Measurements from ENCODE around the gene DUXA.
"Not testable (repeated sequence)": the region's sequence is repeated elsewhere in the genome, so short reads cannot be mapped to it uniquely, and the experiment has no call there.

Gene DUXA

DNA sequence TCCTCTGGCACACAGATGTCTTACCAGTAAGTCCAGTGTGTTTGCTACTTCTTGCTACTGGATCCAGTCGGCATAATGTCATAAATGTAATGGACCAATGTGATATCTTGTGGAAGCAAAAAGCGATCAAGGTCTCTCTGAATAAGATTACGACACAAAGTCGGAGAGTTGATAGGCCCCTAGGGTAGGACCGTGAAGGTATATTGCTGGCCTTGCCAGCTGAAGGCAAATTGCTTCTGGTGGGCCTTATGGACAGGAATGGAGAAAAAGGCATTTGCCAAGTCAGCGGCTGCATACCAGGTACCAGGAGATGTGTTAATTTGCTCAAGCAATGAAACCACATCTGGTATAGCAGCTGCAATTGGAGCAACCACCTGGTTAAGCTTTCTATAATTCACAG lies 30.6 kb upstream of the DUXA start:
- not testable (repeated sequence) for H3K18ac ChIP-seq (ENCODE audit: low read depth in 1 of 2, low read length in 2 of 2); H3K14ac ChIP-seq (ENCODE audit: low read length in 2 of 2); H3K9me3 ChIP-seq (ENCODE audit: control insufficient read depth, low read length); H4K91ac ChIP-seq (ENCODE audit: low read length); H3K4me3 ChIP-seq (ENCODE audit: insufficient read depth in 1 of 2, low read depth in 1 of 2, low read length in 2 of 2); H3K4me1 ChIP-seq (ENCODE audit: control insufficient read depth, insufficient read depth, low read depth, low read length); H3K4me2 ChIP-seq (ENCODE audit: low read length, poor library complexity, severe bottlenecking); H3K27ac ChIP-seq (ENCODE audit: low read length, poor library complexity, severe bottlenecking); H2BK120ac ChIP-seq (ENCODE audit: low read depth, low read length); H3K4ac ChIP-seq (ENCODE audit: low read depth in 1 of 2, low read length in 2 of 2); H2BK12ac ChIP-seq (ENCODE audit: low read length in 2 of 2); H4K8ac ChIP-seq (ENCODE audit: low read length); H2AFZ ChIP-seq (ENCODE audit: low read depth, low read length); H2BK5ac ChIP-seq (ENCODE audit: low read depth, low read length, poor library complexity, severe bottlenecking); H2AK5ac ChIP-seq (ENCODE audit: low read length, severe bottlenecking); H2BK15ac ChIP-seq (ENCODE audit: low read depth, poor library complexity, severe bottlenecking); H3K23ac ChIP-seq (ENCODE audit: low read length in 2 of 2); DNase-seq; H3K9ac ChIP-seq (ENCODE audit: low read length); H3K27me3 ChIP-seq (ENCODE audit: control insufficient read depth in 1 of 2, insufficient read depth in 1 of 2, low read length in 2 of 2)
- Histone ChIP-seq H3K79me1 (replicated peaks; ENCODE audit: low read length, poor library complexity, severe bottlenecking) (peaks cover 40% of the 10 kb centered on the region), H3K36me3 (ENCODE audit: control insufficient read depth in 1 of 2, insufficient read depth in 2 of 2, low read depth in 1 of 2, low read length in 2 of 2) (peaks cover 54 to 88% of the 10 kb centered on the region in 2 experiments)
- 98% methylated on average over 5 of the region's 6 CpGs for WGBS

DNA sequence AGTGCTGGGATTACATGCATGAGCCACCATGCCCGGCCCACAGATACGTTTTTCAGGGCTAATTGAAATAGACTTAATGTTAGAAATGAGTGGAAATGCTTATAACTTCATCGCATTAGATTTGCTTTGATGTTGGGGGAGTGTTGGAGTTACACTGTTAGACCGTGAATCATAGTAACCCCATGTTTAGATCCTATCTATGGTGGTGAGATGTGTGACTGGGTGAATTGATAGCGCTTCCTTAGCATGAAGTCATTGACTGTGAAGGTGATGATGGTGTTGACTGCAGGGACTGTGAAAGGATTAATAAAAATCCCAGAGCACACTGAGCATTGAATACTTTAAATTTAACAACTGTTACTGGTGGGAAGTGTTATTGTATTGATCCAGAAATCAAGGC lies 25.7 kb upstream of the DUXA start:
- Histone ChIP-seq H3K18ac (ENCODE audit: low read depth in 1 of 2, low read length in 2 of 2) (no peak overlapping the region), H3K27me3 (ENCODE audit: control insufficient read depth in 1 of 2, insufficient read depth in 1 of 2, low read length in 2 of 2) (no peaks in the 10 kb centered on the region), H3K23ac (ENCODE audit: low read length in 2 of 2) (no peak overlapping the region), H4K8ac (ENCODE audit: low read length) (no peak overlapping the region), H2BK120ac (ENCODE audit: low read depth, low read length) (no peak overlapping the region), H3K4ac (ENCODE audit: low read depth in 1 of 2, low read length in 2 of 2) (no peak overlapping the region), H3K14ac (ENCODE audit: low read length in 2 of 2) (no peak overlapping the region), H3K79me1 (replicated peaks; ENCODE audit: low read length, poor library complexity, severe bottlenecking) (peaks cover 21% of the 10 kb centered on the region), H3K9me3 (ENCODE audit: control insufficient read depth, low read length) (peaks cover 4% of the 10 kb centered on the region), H3K27ac (ENCODE audit: low read length, poor library complexity, severe bottlenecking) (no peak overlapping the region), H2BK12ac (ENCODE audit: low read length in 2 of 2) (no peak overlapping the region), H3K4me1 (ENCODE audit: control insufficient read depth, insufficient read depth, low read depth, low read length) (peaks cover 17% of the 10 kb centered on the region), H3K9ac (ENCODE audit: low read length) (peak overlapping the region; percentile 5), H3K4me2 (ENCODE audit: low read length, poor library complexity, severe bottlenecking) (peak overlapping the region; percentile 58), H2AK5ac (ENCODE audit: low read length, severe bottlenecking) (no peak overlapping the region), H2AFZ (ENCODE audit: low read depth, low read length) (no peak overlapping the region), H2BK15ac (ENCODE audit: low read depth, poor library complexity, severe bottlenecking) (no peak overlapping the region), H3K4me3 (ENCODE audit: insufficient read depth in 1 of 2, low read depth in 1 of 2, low read length in 2 of 2) (peak overlapping the region in 1 of 2 experiments; percentile 100), H4K91ac (ENCODE audit: low read length) (no peak overlapping the region), H2BK5ac (ENCODE audit: low read depth, low read length, poor library complexity, severe bottlenecking) (no peak overlapping the region), H3K36me3 (ENCODE audit: control insufficient read depth in 1 of 2, insufficient read depth in 2 of 2, low read depth in 1 of 2, low read length in 2 of 2) (peaks cover 43 to 51% of the 10 kb centered on the region in 2 experiments)
- DNase-seq, result no peak
- WGBS, result 94% methylated on average over 5 of the region's 5 CpGs

DNA sequence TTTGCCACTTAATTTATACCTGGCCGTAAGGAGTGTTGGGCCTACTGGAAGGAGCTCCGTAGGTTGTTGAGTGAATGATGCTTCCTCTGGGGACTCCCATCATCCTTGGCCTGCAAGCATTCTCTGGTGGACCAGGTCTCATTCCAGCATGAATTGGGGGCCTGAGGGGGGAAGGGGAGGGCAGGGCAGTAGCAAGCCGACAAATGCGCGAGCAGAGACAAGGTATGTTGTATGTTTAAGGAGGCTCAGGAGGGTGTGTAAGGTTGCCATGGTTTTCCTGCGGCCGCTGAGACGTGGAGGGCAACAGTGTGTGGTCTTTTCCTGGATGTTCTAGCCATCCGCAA lies 24.8 kb upstream of the DUXA start:
- no peaks in the 10 kb centered on the region for H3K27me3 ChIP-seq (ENCODE audit: control insufficient read depth in 1 of 2, insufficient read depth in 1 of 2, low read length in 2 of 2)
- 13% methylated on average over 9 of the region's 9 CpGs for WGBS
- peak overlapping the region; percentile 49 to 94 for H3K18ac ChIP-seq (ENCODE audit: low read depth in 1 of 2, low read length in 2 of 2)
- peaks cover 4% of the 10 kb centered on the region for H3K9me3 ChIP-seq (ENCODE audit: control insufficient read depth, low read length)
- H4K91ac ChIP-seq (ENCODE audit: low read length), result no peak overlapping the region
- H3K79me1 ChIP-seq (replicated peaks; ENCODE audit: low read length, poor library complexity, severe bottlenecking), result peaks cover 21% of the 10 kb centered on the region
- H3K9ac ChIP-seq (ENCODE audit: low read length), result peak overlapping the region; percentile 96
- peak overlapping the region in 1 of 2 experiments; percentile 96 for H3K14ac ChIP-seq (ENCODE audit: low read length in 2 of 2)
- peak overlapping the region; percentile 91 to 100 for H3K4me3 ChIP-seq (ENCODE audit: insufficient read depth in 1 of 2, low read depth in 1 of 2, low read length in 2 of 2)
- DNase-seq, result no peak
- H2AFZ ChIP-seq (ENCODE audit: low read depth, low read length), result peak overlapping the region; percentile 99
- H3K36me3 ChIP-seq (ENCODE audit: control insufficient read depth in 1 of 2, insufficient read depth in 2 of 2, low read depth in 1 of 2, low read length in 2 of 2), result peaks cover 36 to 42% of the 10 kb centered on the region in 2 experiments
- H2BK120ac ChIP-seq (ENCODE audit: low read depth, low read length), result no peak overlapping the region
- no peak overlapping the region for H2AK5ac ChIP-seq (ENCODE audit: low read length, severe bottlenecking)
- peak overlapping the region in 1 of 2 experiments; percentile 40 for H3K4ac ChIP-seq (ENCODE audit: low read depth in 1 of 2, low read length in 2 of 2)
- H3K4me2 ChIP-seq (ENCODE audit: low read length, poor library complexity, severe bottlenecking), result peak overlapping the region; percentile 58
- peak overlapping the region; percentile 6 for H3K27ac ChIP-seq (ENCODE audit: low read length, poor library complexity, severe bottlenecking)
- H2BK5ac ChIP-seq (ENCODE audit: low read depth, low read length, poor library complexity, severe bottlenecking), result no peak overlapping the region
- peak overlapping the region; percentile 66 for H4K8ac ChIP-seq (ENCODE audit: low read length)
- H3K23ac ChIP-seq (ENCODE audit: low read length in 2 of 2), result no peak overlapping the region
- H2BK12ac ChIP-seq (ENCODE audit: low read length in 2 of 2), result no peak overlapping the region
- H2BK15ac ChIP-seq (ENCODE audit: low read depth, poor library complexity, severe bottlenecking), result no peak overlapping the region
- H3K4me1 ChIP-seq (ENCODE audit: control insufficient read depth, insufficient read depth, low read depth, low read length), result peaks cover 17% of the 10 kb centered on the region

DNA sequence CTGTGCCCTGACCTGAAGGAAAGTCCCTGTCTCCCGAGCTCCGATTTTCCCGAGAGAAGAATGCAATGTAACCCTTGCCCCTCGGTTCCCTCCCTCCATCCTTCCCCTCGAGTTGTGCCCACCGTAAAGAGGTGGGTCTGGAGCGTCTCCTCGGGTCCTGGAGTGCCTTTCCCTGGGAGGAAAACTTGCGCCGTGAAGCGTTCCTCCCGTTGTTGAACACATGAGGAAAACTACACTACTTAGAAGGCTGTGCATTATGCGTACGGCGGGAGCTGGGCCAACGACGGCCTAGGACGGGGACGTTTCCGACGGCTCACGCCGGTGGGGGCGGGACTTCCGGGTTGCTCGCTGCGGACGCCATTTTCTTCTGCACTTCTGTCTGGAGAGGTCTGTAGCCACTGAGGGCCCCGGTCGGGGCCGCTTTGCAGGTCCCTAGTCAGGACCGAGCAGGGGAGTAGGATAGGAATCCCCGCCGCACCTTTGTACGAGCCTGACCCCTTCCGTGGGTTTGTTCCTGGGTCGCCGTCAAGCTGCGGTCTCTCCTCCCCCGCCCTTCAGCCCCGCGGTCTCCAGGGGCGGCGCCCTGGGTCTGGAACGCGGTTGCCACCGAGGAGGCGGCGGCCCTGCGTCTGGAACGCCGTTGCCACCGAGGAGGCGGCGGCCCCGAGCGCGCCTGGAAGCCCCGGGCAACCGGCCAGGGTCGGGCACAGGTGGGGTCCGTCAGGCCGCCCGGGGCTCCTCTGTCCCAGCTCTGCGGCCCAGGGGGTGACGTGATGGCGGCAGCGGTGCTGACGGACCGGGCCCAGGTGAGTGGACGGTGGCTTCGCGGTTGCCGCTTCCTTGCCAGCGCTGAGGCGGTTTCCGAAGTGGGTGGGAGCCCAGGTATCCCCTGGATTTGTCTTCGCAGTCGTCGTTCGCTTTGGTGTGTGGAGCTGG lies 24.1 kb upstream of the DUXA start, which contains the start of gene ZNF264:
Gene ZNF264 (plus strand): TSS at position 360 of the 936 bp plus-strand sequence. CDS start 414 bp downstream, at position 774.
- WGBS, result 3% methylated on average over 81 of the region's 81 CpGs
- H3K4ac ChIP-seq (ENCODE audit: low read depth in 1 of 2, low read length in 2 of 2), result peak within 1 kb of the TSS; percentile 7 to 81
- peak within 1 kb of the TSS; percentile 96 for H3K9ac ChIP-seq (ENCODE audit: low read length)
- peak within 1 kb of the TSS; percentile 85 for H4K8ac ChIP-seq (ENCODE audit: low read length)
- H2BK12ac ChIP-seq (ENCODE audit: low read length in 2 of 2), result peak within 1 kb of the TSS in 1 of 2 experiments; percentile 1
- H3K27me3 ChIP-seq (ENCODE audit: control insufficient read depth in 1 of 2, insufficient read depth in 1 of 2, low read length in 2 of 2), result no peaks in the 10 kb centered on the region
- H4K91ac ChIP-seq (ENCODE audit: low read length), result peak within 1 kb of the TSS; percentile 71
- H3K4me3 ChIP-seq (ENCODE audit: insufficient read depth in 1 of 2, low read depth in 1 of 2, low read length in 2 of 2), result peak within 1 kb of the TSS; percentile 91 to 100
- peak within 1 kb of the TSS; percentile 49 to 94 for H3K18ac ChIP-seq (ENCODE audit: low read depth in 1 of 2, low read length in 2 of 2)
- H3K23ac ChIP-seq (ENCODE audit: low read length in 2 of 2), result no peak within 1 kb of the TSS
- no peak within 1 kb of the TSS for H2AK5ac ChIP-seq (ENCODE audit: low read length, severe bottlenecking)
- H3K27ac ChIP-seq (ENCODE audit: low read length, poor library complexity, severe bottlenecking), result peak within 1 kb of the TSS; percentile 92
- peak within 1 kb of the TSS; percentile 37 for H2BK5ac ChIP-seq (ENCODE audit: low read depth, low read length, poor library complexity, severe bottlenecking)
- peak within 1 kb of the TSS; percentile 63 to 96 for H3K14ac ChIP-seq (ENCODE audit: low read length in 2 of 2)
- H3K4me1 ChIP-seq (ENCODE audit: control insufficient read depth, insufficient read depth, low read depth, low read length), result peaks cover 17% of the 10 kb centered on the region
- H3K79me1 ChIP-seq (replicated peaks; ENCODE audit: low read length, poor library complexity, severe bottlenecking), result peaks cover 16% of the 10 kb centered on the region
- DNase-seq, result peak; percentile 86
- H3K9me3 ChIP-seq (ENCODE audit: control insufficient read depth, low read length), result peaks cover 4% of the 10 kb centered on the region
- peaks cover 30 to 36% of the 10 kb centered on the region in 2 experiments for H3K36me3 ChIP-seq (ENCODE audit: control insufficient read depth in 1 of 2, insufficient read depth in 2 of 2, low read depth in 1 of 2, low read length in 2 of 2)
- H2AFZ ChIP-seq (ENCODE audit: low read depth, low read length), result peak within 1 kb of the TSS; percentile 99
- peak within 1 kb of the TSS; percentile 35 for H2BK120ac ChIP-seq (ENCODE audit: low read depth, low read length)
- H3K4me2 ChIP-seq (ENCODE audit: low read length, poor library complexity, severe bottlenecking), result peak within 1 kb of the TSS; percentile 58
- no peak within 1 kb of the TSS for H2BK15ac ChIP-seq (ENCODE audit: low read depth, poor library complexity, severe bottlenecking)

Data from mesenchymal stem cell (in vitro differentiated cells and primary cell).